ENCODE data around the gene FXYD2. TPM values are rescaled to one million over a fixed set of nuclear protein-coding genes. Genes with fewer than 3 reads are reported as not detected.
A peak's percentile ranks its signal among the peaks of the same experiment; 100 is the strongest.

The FXYD2 gene
- total and polyA plus RNA-seq, 2 of the 13 experiments (the other 11 are each of a cell fraction or from before 2014, with no cell fraction given), result 45.9 to 106 TPM

DNA sequence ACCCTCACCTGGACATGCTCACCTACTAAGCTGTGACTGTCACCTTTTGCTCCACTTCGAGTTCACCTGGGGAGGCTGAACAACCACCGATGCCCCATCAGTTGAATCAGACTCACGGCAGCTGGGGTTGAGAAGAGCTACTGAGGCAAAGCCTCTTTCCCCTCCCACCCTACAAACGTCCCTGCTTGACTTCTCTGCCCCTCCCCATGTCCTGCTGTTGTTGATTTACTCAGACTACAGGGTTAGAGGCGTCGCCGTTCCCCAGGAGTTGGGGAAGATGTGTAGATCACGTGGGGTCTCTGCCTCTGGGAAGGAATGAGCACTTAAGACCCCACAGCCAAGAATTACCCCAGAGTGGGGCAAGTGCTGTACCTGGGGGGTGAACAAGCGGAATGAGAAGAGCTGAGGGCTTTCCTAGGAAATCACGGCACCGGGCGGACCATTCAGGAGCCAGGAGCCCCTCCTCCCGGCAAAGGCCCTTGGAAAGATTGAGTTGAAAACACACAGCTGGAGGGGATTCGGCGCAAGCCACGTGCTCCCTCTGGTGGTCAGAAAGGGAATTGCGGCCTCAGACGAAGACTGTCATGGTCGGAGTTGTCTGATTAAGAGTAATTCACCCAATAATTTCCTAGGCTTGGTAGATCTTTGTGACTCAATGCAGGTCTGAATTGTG, 7.0 kb downstream of the FXYD2 start (continued):
- TF ChIP-seq SATB2 (CRISPR knock-in tag; IDR thresholded peaks at IDR 0.05), result no peak
- no peak for TF ChIP-seq ZSCAN12 (CRISPR knock-in tag; IDR thresholded peaks at IDR 0.05)
- TF ChIP-seq, protein P1, sequence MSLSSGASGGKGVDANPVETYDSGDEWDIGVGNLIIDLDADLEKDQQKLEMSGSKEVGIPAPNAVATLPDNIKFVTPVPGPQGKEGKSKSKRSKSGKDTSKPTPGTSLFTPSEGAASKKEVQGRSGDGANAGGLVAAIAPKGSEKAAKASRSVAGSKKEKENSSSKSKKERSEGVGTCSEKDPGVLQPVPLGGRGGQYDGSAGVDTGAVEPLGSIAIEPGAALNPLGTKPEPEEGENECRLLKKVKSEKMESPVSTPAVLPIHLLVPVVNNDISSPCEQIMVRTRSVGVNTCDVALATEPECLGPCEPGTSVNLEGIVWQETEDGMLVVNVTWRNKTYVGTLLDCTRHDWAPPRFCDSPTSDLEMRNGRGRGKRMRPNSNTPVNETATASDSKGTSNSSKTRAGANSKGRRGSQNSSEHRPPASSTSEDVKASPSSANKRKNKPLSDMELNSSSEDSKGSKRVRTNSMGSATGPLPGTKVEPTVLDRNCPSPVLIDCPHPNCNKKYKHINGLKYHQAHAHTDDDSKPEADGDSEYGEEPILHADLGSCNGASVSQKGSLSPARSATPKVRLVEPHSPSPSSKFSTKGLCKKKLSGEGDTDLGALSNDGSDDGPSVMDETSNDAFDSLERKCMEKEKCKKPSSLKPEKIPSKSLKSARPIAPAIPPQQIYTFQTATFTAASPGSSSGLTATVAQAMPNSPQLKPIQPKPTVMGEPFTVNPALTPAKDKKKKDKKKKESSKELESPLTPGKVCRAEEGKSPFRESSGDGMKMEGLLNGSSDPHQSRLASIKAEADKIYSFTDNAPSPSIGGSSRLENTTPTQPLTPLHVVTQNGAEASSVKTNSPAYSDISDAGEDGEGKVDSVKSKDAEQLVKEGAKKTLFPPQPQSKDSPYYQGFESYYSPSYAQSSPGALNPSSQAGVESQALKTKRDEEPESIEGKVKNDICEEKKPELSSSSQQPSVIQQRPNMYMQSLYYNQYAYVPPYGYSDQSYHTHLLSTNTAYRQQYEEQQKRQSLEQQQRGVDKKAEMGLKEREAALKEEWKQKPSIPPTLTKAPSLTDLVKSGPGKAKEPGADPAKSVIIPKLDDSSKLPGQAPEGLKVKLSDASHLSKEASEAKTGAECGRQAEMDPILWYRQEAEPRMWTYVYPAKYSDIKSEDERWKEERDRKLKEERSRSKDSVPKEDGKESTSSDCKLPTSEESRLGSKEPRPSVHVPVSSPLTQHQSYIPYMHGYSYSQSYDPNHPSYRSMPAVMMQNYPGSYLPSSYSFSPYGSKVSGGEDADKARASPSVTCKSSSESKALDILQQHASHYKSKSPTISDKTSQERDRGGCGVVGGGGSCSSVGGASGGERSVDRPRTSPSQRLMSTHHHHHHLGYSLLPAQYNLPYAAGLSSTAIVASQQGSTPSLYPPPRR (CRISPR knock-in tag; IDR thresholded peaks at IDR 0.05; ENCODE audit: borderline replicate concordance), result no peak
- no peak for TF ChIP-seq ZNF574 (CRISPR knock-in tag; IDR thresholded peaks at IDR 0.05)
- no peak for TF ChIP-seq ARNT2 (CRISPR knock-in tag; IDR thresholded peaks at IDR 0.05; ENCODE audit: low read depth)
- TF ChIP-seq, protein P2, sequence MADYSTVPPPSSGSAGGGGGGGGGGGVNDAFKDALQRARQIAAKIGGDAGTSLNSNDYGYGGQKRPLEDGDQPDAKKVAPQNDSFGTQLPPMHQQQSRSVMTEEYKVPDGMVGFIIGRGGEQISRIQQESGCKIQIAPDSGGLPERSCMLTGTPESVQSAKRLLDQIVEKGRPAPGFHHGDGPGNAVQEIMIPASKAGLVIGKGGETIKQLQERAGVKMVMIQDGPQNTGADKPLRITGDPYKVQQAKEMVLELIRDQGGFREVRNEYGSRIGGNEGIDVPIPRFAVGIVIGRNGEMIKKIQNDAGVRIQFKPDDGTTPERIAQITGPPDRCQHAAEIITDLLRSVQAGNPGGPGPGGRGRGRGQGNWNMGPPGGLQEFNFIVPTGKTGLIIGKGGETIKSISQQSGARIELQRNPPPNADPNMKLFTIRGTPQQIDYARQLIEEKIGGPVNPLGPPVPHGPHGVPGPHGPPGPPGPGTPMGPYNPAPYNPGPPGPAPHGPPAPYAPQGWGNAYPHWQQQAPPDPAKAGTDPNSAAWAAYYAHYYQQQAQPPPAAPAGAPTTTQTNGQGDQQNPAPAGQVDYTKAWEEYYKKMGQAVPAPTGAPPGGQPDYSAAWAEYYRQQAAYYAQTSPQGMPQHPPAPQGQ (CRISPR knock-in tag; IDR thresholded peaks at IDR 0.05; ENCODE audit: borderline replicate concordance), result no peak
- TF ChIP-seq PAWR (CRISPR knock-in tag; IDR thresholded peaks at IDR 0.05; ENCODE audit: borderline replicate concordance), result no peak
- no peak for TF ChIP-seq ZNF816 (CRISPR knock-in tag; IDR thresholded peaks at IDR 0.05; ENCODE audit: borderline replicate concordance)
- TF ChIP-seq, protein P3, sequence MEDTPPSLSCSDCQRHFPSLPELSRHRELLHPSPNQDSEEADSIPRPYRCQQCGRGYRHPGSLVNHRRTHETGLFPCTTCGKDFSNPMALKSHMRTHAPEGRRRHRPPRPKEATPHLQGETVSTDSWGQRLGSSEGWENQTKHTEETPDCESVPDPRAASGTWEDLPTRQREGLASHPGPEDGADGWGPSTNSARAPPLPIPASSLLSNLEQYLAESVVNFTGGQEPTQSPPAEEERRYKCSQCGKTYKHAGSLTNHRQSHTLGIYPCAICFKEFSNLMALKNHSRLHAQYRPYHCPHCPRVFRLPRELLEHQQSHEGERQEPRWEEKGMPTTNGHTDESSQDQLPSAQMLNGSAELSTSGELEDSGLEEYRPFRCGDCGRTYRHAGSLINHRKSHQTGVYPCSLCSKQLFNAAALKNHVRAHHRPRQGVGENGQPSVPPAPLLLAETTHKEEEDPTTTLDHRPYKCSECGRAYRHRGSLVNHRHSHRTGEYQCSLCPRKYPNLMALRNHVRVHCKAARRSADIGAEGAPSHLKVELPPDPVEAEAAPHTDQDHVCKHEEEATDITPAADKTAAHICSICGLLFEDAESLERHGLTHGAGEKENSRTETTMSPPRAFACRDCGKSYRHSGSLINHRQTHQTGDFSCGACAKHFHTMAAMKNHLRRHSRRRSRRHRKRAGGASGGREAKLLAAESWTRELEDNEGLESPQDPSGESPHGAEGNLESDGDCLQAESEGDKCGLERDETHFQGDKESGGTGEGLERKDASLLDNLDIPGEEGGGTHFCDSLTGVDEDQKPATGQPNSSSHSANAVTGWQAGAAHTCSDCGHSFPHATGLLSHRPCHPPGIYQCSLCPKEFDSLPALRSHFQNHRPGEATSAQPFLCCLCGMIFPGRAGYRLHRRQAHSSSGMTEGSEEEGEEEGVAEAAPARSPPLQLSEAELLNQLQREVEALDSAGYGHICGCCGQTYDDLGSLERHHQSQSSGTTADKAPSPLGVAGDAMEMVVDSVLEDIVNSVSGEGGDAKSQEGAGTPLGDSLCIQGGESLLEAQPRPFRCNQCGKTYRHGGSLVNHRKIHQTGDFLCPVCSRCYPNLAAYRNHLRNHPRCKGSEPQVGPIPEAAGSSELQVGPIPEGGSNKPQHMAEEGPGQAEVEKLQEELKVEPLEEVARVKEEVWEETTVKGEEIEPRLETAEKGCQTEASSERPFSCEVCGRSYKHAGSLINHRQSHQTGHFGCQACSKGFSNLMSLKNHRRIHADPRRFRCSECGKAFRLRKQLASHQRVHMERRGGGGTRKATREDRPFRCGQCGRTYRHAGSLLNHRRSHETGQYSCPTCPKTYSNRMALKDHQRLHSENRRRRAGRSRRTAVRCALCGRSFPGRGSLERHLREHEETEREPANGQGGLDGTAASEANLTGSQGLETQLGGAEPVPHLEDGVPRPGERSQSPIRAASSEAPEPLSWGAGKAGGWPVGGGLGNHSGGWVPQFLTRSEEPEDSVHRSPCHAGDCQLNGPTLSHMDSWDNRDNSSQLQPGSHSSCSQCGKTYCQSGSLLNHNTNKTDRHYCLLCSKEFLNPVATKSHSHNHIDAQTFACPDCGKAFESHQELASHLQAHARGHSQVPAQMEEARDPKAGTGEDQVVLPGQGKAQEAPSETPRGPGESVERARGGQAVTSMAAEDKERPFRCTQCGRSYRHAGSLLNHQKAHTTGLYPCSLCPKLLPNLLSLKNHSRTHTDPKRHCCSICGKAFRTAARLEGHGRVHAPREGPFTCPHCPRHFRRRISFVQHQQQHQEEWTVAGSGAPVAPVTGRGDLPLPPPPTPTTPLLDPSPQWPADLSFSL (CRISPR knock-in tag; IDR thresholded peaks at IDR 0.05), result no peak
- TF ChIP-seq ZNF607 (CRISPR knock-in tag; IDR thresholded peaks at IDR 0.05; ENCODE audit: borderline replicate concordance), result 0 out of 2 replicates have a peak, but pooled peaks have one; percentile 18
- TF ChIP-seq NPAS2 (CRISPR knock-in tag; IDR thresholded peaks at IDR 0.05; ENCODE audit: borderline replicate concordance), result no peak

All from HepG2 (cell line).